ENCODE data around the gene HIVEP3.

HIVEP3 gene

GRCh38 chr1:41659903-41660302 lies 258.8 kb downstream of the HIVEP3 start:
- in situ Hi-C loops (cut with MboI; ENCODE audit: low sequenced_read_pairs) = no loop called here

- in situ Hi-C loops (cut with MboI; ENCODE audit: low sequenced_read_pairs) = no loop called here
Measured at GRCh38 chr1:41659159-41659495, 259.6 kb downstream of the HIVEP3 start.

GRCh38 chr1:41658431-41659158 lies 260.1 kb downstream of the HIVEP3 start:
- in situ Hi-C loops (cut with MboI; ENCODE audit: low sequenced_read_pairs) = no loop called here

- in situ Hi-C loops (cut with MboI; ENCODE audit: low sequenced_read_pairs) = no loop called here
Measured at GRCh38 chr1:41657679-41658295, 260.9 kb downstream of the HIVEP3 start.

- in situ Hi-C loops (cut with MboI; ENCODE audit: low sequenced_read_pairs) = no loop called here
Measured at GRCh38 chr1:41656825-41657500, 261.8 kb downstream of the HIVEP3 start.

- in situ Hi-C loops (cut with MboI; ENCODE audit: low sequenced_read_pairs) = no loop called here
Measured at GRCh38 chr1:41656068-41656467, 262.7 kb downstream of the HIVEP3 start.

- in situ Hi-C loops (cut with MboI; ENCODE audit: low sequenced_read_pairs) = no loop called here
Measured at GRCh38 chr1:41655632-41656031, 263.1 kb downstream of the HIVEP3 start.

GRCh38 chr1:41653574-41653973 lies 265.1 kb downstream of the HIVEP3 start:
- in situ Hi-C loops (cut with MboI; ENCODE audit: low sequenced_read_pairs) = no loop called here

- in situ Hi-C loops (cut with MboI; ENCODE audit: low sequenced_read_pairs) = no loop called here
Measured at GRCh38 chr1:41652384-41653265, 266.1 kb downstream of the HIVEP3 start.

- in situ Hi-C loops (cut with MboI; ENCODE audit: low sequenced_read_pairs) = no loop called here
Measured at GRCh38 chr1:41650028-41650880, 268.5 kb downstream of the HIVEP3 start.

- in situ Hi-C loops (cut with MboI; ENCODE audit: low sequenced_read_pairs) = no loop called here
Measured at GRCh38 chr1:41649396-41650027, 269.2 kb downstream of the HIVEP3 start.

GRCh38 chr1:41648844-41649243 lies 269.9 kb downstream of the HIVEP3 start:
- in situ Hi-C loops (cut with MboI; ENCODE audit: low sequenced_read_pairs) = no loop called here

- in situ Hi-C loops (cut with MboI; ENCODE audit: low sequenced_read_pairs) = no loop called here
Measured at GRCh38 chr1:41648230-41648629, 270.5 kb downstream of the HIVEP3 start.

- in situ Hi-C loops (cut with MboI; ENCODE audit: low sequenced_read_pairs) = no loop called here
Measured at GRCh38 chr1:41647221-41648135, 271.2 kb downstream of the HIVEP3 start.

GRCh38 chr1:41646186-41646585 lies 272.5 kb downstream of the HIVEP3 start:
- in situ Hi-C loops (cut with MboI; ENCODE audit: low sequenced_read_pairs) = no loop called here

GRCh38 chr1:41645062-41645461 lies 273.7 kb downstream of the HIVEP3 start:
- in situ Hi-C loops (cut with MboI; ENCODE audit: low sequenced_read_pairs) = no loop called here

GRCh38 chr1:41642922-41643821 lies 275.6 kb downstream of the HIVEP3 start:
- in situ Hi-C loops (cut with MboI; ENCODE audit: low sequenced_read_pairs) = no loop called here

All from HL-60/S4 treated with phorbol 12-myristate 13-acetate at 8.2 ng/mL for 4 days and 3 days (cell line).